Thyroid gland (tissue), 4 donors: Measurements from ENCODE around the gene ANKRD13D.

Source experiments
- CTCF ChIP-seq, 6 experiments: fragments of 200-600 bp in 3 of 6; fragments of 450-650 bp in 3 of 6; sonication (generic) in 3 of 6; IDR thresholded peaks; one replicate each; pipeline ENCODE4 v1.5.1; 2016 to 2019; ENCODE audit warnings: antibody characterized with exemption in 6 of 6, mild to moderate bottlenecking in 2 of 6, inconsistent platforms in 1 of 6, moderate library complexity in 1 of 6
- POLR2A ChIP-seq, 2 donors: fragments of 450-650 bp; IDR thresholded peaks; one replicate each; pipeline ENCODE4 v1.6.1; 2017; ENCODE audit warnings: antibody characterized with exemption in 2 of 2, mild to moderate bottlenecking in 2 of 2, moderate library complexity in 1 of 2

DNA sequence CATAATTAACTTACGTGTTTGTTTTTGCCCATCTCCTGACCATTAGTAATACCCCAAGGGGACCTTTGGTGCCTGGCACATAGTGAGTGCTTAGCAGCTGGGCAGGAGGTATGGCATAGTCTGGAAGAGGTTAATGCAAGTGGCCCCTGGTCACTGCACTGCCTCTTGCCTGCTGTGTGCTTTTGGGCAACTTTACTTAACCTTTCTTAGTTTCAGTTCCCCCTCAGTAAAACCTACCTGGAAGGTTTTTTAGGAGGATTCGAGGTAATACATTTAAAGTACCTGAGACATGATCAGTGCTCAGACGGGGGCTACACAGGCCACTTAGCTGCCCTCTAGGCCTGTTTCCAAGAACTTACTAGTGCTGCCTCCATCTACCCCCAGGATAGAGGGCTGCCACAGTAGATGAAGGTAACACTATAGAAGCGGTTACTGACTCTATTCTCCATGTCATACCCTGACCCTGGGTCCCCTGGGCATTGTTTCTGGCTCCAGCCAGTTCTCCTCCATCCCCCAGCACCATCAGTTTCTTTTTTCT lies 60.9 kb downstream of the ANKRD13D start:
- no peak for TF ChIP-seq CTCF (IDR thresholded peaks at IDR 0.05)
- no peak for TF ChIP-seq POLR2A (IDR thresholded peaks at IDR 0.05)
